ENCODE results near the gene CDH15.
"Not testable (repeated sequence)": the region's sequence is repeated elsewhere in the genome, so short reads cannot be mapped to it uniquely, and the experiment has no call there.

Gene CDH15

GRCh38 chr16:89157778-89158177 lies 13.8 kb upstream of the CDH15 start:
- no peak for DNase-seq

- DNase-seq = no peak
These were observed 12.3 kb upstream of the CDH15 start for GRCh38 chr16:89159066-89159849.

GRCh38 chr16:89159850-89160354 lies 11.6 kb upstream of the CDH15 start:
- DNase-seq = no peak

- DNase-seq = no peak
These were observed 10.4 kb upstream of the CDH15 start for GRCh38 chr16:89160977-89161701.

GRCh38 chr16:89161763-89162713 lies 9.5 kb upstream of the CDH15 start:
- no peak for DNase-seq

GRCh38 chr16:89163297-89163696 lies 8.3 kb upstream of the CDH15 start:
- no peak for DNase-seq

- DNase-seq = no peak
These were observed 7.1 kb upstream of the CDH15 start for GRCh38 chr16:89164436-89164835.

GRCh38 chr16:89164847-89165680 lies 6.5 kb upstream of the CDH15 start:
- DNase-seq = no peak

- not testable (repeated sequence) for DNase-seq
These were observed 5.9 kb upstream of the CDH15 start for GRCh38 chr16:89165681-89165979.

- DNase-seq = no peak
These were observed 4.7 kb upstream of the CDH15 start for GRCh38 chr16:89166696-89167424.

- DNase-seq = peak; percentile 93
These were observed 4.1 kb upstream of the CDH15 start for GRCh38 chr16:89167425-89167941.

- DNase-seq = no peak
These were observed 3.0 kb upstream of the CDH15 start for GRCh38 chr16:89168381-89169189.

GRCh38 chr16:89169778-89170177 lies 1.8 kb upstream of the CDH15 start:
- DNase-seq = no peak

GRCh38 chr16:89170346-89171215 lies 967 bp upstream of the CDH15 start:
- no peak for DNase-seq

- DNase-seq = no peak
These were observed 601 bp downstream of the CDH15 start for GRCh38 chr16:89172171-89172527.

GRCh38 chr16:89172528-89173173 lies 1.1 kb downstream of the CDH15 start:
- no peak for DNase-seq

- no peak for DNase-seq
These were observed 1.8 kb downstream of the CDH15 start for GRCh38 chr16:89173174-89173921.

All from activated effector memory CD4-positive, alpha-beta T cell treated with anti-CD3 and anti-CD28 coated beads, Interleukin-2, amount 50 U/mL, for 16 hours (primary cell).